Body of pancreas (tissue), 4 donors: Measurements from ENCODE around the gene CCDC83. TPM values are rescaled to one million over a fixed set of nuclear protein-coding genes. Genes with fewer than 3 reads are reported as not detected.

ENCODE experiments used
- ATAC-seq: fragments of 150-250 bp; one replicate; pipeline ENCODE4 v1.9.1; 2016
- DNase-seq, 4 donors: peaks; one replicate each; pipeline ENCODE4 v3.0.0-alpha.2; 2019
- H3K27ac ChIP-seq, 4 donors: fragments of 200-600 bp; sonication (generic); 1 replicate in 3 of 4; 2 replicates in 1 of 4; pipeline versions ENCODE4 v1.5.1 to v1.6.1; 2016 to 2019; ENCODE audit warnings: mild to moderate bottlenecking in 1 of 4, mixed read lengths in 1 of 4, moderate library complexity in 1 of 4
- H3K27me3 ChIP-seq, 2 donors: fragments of 200-600 bp; sonication (generic); one replicate each; pipeline ENCODE4 v1.6.0; 2016; ENCODE audit warnings: mild to moderate bottlenecking in 1 of 2
- H3K36me3 ChIP-seq, 2 donors: fragments of 200-600 bp; sonication (generic); replicated peaks in 1 of 2; 2 replicates each; pipeline ENCODE4 v1.5.1; 2016; ENCODE audit warnings: low read depth in 2 of 2; ENCODE audit not compliant: insufficient read depth in 1 of 2
- H3K4me1 ChIP-seq: fragments of 200-600 bp; sonication (generic); one replicate; pipeline ENCODE4 v1.6.0; 2016
- H3K4me3 ChIP-seq, 2 donors: fragments of 200-600 bp; sonication (generic); 1 replicate in 1 of 2; 2 replicates in 1 of 2; pipeline ENCODE4 v1.5.1; 2016 to 2019
- H3K9me3 ChIP-seq, 3 donors: fragments of 200-600 bp; sonication (generic); 1 replicate in 2 of 3; 2 replicates in 1 of 3; pipeline ENCODE4 v1.5.1; 2016
- POLR2A ChIP-seq, 3 donors: fragments of 450-650 bp; IDR thresholded peaks; one replicate each; pipeline ENCODE4 v1.6.1; 2016; ENCODE audit warnings: antibody characterized with exemption in 3 of 3, mild to moderate bottlenecking in 2 of 3
- WGBS, 2 donors: methylation state at CpG; one replicate each; pipeline ENCODE4 v1.1.5; 2017; 5-methylcytosine and 5-hydroxymethylcytosine counted together
- intact Hi-C: fragments of 100-400 bp; cut with DNase I; formaldehyde crosslinking; loops from one replicate; pipeline ENCODE4 v1.15.1; 2023
- total RNA-seq, 2 donors: library from RNA; depleted of rRNA; stranded (reverse); fragments of >200 nt; gene quantifications; one replicate each; pipeline ENCODE4 v1.1.0, GENCODE V29; 2016
- TF ChIP-seq, protein P1 (sequence below), 7 experiments: fragments of 450-650 bp in 4 of 7; fragments of 200-600 bp in 3 of 7; sonication (generic) in 3 of 7; IDR thresholded peaks; one replicate each; pipeline ENCODE4 v1.5.1; 2016 to 2019; ENCODE audit warnings: antibody characterized with exemption in 7 of 7

The CCDC83 gene
- total RNA-seq, 2 donors from 2014 or later, result not detected

DNA sequence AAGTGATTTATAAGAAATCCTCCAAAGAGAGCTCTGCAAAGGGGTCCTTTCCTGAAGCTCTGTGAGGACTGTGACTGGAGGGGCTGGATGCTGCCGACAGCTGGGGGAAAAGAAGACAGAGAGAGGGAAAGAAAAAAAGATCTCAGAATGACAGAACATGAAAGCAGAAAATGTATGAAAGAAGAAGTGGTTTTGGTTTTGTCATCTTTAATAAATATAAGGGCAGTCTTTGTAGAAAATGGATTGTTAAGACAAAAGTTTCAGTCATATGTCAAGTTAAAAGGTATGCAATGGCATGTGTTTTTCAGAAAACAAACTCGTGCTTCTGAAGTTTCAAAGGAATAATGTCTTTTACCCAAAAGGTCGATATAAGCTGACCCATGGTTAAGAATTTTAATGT lies 105.5 kb downstream of the CCDC83 start:
- H3K4me3 ChIP-seq, result no peak overlapping the region
- peaks cover 0 to 10% of the 10 kb centered on the region in 2 donors for H3K36me3 ChIP-seq
- intact Hi-C loops, result no loop called here
- no peak overlapping the region for H3K27ac ChIP-seq
- H3K27me3 ChIP-seq, result no peaks in the 10 kb centered on the region
- no peak for ATAC-seq
- WGBS, 2 donors, result 69 to 75% methylated on average over 3 of the region's 3 CpGs
- no peak for DNase-seq
- no peaks in the 10 kb centered on the region for H3K4me1 ChIP-seq
- TF ChIP-seq, protein P1, sequence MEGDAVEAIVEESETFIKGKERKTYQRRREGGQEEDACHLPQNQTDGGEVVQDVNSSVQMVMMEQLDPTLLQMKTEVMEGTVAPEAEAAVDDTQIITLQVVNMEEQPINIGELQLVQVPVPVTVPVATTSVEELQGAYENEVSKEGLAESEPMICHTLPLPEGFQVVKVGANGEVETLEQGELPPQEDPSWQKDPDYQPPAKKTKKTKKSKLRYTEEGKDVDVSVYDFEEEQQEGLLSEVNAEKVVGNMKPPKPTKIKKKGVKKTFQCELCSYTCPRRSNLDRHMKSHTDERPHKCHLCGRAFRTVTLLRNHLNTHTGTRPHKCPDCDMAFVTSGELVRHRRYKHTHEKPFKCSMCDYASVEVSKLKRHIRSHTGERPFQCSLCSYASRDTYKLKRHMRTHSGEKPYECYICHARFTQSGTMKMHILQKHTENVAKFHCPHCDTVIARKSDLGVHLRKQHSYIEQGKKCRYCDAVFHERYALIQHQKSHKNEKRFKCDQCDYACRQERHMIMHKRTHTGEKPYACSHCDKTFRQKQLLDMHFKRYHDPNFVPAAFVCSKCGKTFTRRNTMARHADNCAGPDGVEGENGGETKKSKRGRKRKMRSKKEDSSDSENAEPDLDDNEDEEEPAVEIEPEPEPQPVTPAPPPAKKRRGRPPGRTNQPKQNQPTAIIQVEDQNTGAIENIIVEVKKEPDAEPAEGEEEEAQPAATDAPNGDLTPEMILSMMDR (IDR thresholded peaks at IDR 0.05), result no peak
- no peak for TF ChIP-seq POLR2A (IDR thresholded peaks at IDR 0.05)
- H3K9me3 ChIP-seq, result no peaks in the 10 kb centered on the region

DNA sequence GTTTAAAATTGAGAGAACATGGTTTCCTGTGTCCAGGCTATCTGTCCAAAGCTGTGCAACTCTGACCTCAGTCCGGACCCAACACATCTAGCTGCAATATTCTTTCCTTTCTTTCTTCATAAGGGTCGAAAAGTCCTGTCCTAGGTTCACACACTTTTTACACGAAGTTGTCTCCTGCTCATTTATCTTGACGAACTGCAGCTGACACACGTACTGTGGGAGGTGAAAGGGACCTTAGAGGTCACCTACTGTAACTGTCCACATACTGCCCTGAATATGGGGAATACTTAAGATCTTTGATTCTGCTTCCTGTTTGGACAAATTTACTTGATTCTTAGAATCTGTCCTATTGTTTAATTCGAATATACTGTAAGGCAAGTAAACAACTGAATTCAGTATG lies 105.9 kb downstream of the CCDC83 start:
- intact Hi-C loops, result no loop called here
- 59 to 70% methylated on average over 6 of the region's 6 CpGs for WGBS, 2 donors
- no peaks in the 10 kb centered on the region for H3K9me3 ChIP-seq
- H3K4me1 ChIP-seq, result no peaks in the 10 kb centered on the region
- no peak overlapping the region for H3K27ac ChIP-seq
- TF ChIP-seq, protein P1 (IDR thresholded peaks at IDR 0.05), result no peak
- TF ChIP-seq POLR2A (IDR thresholded peaks at IDR 0.05), result no peak
- DNase-seq (no peak), ATAC-seq (no peak)
- no peak overlapping the region for H3K4me3 ChIP-seq
- no peaks in the 10 kb centered on the region for H3K27me3 ChIP-seq
- peaks cover 0 to 10% of the 10 kb centered on the region in 2 donors for H3K36me3 ChIP-seq

DNA sequence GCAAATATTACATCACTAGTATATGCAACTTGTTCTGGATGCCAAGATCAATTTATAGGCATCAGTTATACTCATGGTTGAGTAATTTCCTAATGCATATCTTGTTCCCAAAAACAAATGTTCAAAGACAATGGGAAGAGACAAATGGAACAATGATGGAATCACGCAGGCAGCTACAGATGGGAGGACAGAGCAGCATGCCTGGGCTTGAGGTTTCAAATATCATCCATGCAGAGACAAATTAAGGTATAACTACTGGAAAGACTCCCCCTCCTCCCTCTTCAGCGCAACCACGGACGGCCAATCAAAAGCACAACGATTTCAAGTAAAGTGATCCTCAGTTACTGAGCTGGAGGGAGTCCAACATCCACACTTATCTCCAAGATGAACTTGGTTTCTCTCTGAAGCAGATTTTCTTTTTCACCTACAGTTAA lies 106.8 kb downstream of the CCDC83 start:
- Histone ChIP-seq H3K4me1 (no peaks in the 10 kb centered on the region), H3K9me3 (no peaks in the 10 kb centered on the region), H3K27ac (no peak overlapping the region), H3K36me3 (peaks cover 0 to 13% of the 10 kb centered on the region in 2 donors), H3K4me3 (no peak overlapping the region), H3K27me3 (no peaks in the 10 kb centered on the region)
- ATAC-seq (no peak), DNase-seq (no peak)
- TF ChIP-seq, protein P1 (IDR thresholded peaks at IDR 0.05), result no peak
- TF ChIP-seq POLR2A (IDR thresholded peaks at IDR 0.05), result no peak
- WGBS, 2 donors, result 83 to 93% methylated on average over 5 of the region's 5 CpGs
- intact Hi-C loops, result no loop called here

DNA sequence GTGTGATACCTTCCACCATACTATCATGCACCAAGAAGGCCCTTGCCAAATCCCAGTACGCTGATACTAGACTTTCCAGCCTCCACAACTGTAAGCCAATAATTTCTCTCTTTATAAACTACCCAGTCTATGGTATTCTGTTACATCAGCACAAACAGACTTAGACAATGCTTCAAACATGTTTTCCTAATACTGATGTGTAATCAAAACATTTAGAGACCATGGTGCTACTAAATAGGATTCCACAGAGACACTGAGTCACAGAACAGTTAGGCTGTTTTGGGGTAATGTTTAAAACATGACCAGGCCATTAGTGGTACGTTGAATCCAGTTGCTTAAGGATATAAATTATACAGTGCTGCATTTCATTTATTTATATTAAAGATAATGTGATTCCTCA lies 110.0 kb downstream of the CCDC83 start:
- no peaks in the 10 kb centered on the region for H3K9me3 ChIP-seq
- WGBS, 2 donors, result 90 to 98% methylated on average over 2 of the region's 2 CpGs
- intact Hi-C loops, result no loop called here
- TF ChIP-seq, protein P1 (IDR thresholded peaks at IDR 0.05), result no peak
- no peak for TF ChIP-seq POLR2A (IDR thresholded peaks at IDR 0.05)
- no peaks in the 10 kb centered on the region for H3K27me3 ChIP-seq
- peaks cover 0 to 10% of the 10 kb centered on the region in 2 donors for H3K36me3 ChIP-seq
- no peak overlapping the region for H3K27ac ChIP-seq
- no peak for ATAC-seq
- H3K4me3 ChIP-seq, result no peak overlapping the region
- no peaks in the 10 kb centered on the region for H3K4me1 ChIP-seq
- no peak for DNase-seq

DNA sequence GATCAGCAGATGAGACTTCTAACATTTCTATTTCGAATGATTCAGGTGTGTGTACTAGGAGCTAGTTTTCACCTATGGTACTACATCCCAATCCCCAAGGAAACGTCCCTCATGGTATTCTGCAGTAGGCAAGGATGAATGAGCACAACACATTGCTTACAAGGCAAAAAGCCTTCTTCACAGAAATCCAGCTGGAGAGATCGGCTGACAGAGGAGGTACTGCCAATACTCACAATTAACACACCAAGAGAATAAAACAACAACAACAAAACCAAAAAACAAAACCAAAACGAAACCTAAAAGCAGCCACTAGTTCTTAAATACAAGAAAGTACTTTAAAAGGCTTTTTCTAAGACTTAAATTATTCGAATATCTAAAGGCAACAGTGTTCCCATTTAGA lies 112.3 kb downstream of the CCDC83 start:
- H3K27me3 ChIP-seq, result no peaks in the 10 kb centered on the region
- H3K4me1 ChIP-seq, result no peaks in the 10 kb centered on the region

More for the DNA sequence above, 112.3 kb downstream of the CCDC83 start:
- Histone ChIP-seq H3K9me3 (no peaks in the 10 kb centered on the region), H3K36me3 (peaks cover 0 to 19% of the 10 kb centered on the region in 2 donors), H3K27ac (no peak overlapping the region), H3K4me3 (no peak overlapping the region)
- no peak for DNase-seq
- WGBS, 2 donors, result 83 to 87% methylated on average over 5 of the region's 5 CpGs
- ATAC-seq, result no peak
- TF ChIP-seq, protein P1 (IDR thresholded peaks at IDR 0.05), result no peak
- intact Hi-C loops, result no loop called here
